ENCODE results near the gene SPRR4.
"Not testable (repeated sequence)": the region's sequence is repeated elsewhere in the genome, so short reads cannot be mapped to it uniquely, and the experiment has no call there.

SPRR4 gene

DNA sequence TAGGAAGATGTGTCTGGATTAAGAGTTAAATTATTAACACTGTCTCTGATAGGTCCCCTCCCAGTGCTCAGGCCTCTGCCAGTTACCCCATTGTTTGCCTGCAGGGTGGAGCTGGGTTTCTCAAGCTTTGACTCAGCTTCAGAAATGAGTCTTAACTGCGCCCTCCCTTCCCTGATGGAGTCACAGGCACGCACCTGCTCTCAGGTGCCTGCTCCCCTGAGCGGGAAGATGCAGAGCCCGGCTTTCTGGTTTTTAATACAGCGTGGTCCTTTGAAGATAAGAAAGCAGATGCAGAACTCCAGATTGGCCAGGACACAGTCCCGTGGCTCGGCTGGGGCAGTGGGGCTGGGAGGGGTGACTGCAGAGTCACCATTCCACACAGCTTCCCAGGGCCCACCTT, 3.2 kb upstream of the SPRR4 start:
- DNase-seq = no peak

DNA sequence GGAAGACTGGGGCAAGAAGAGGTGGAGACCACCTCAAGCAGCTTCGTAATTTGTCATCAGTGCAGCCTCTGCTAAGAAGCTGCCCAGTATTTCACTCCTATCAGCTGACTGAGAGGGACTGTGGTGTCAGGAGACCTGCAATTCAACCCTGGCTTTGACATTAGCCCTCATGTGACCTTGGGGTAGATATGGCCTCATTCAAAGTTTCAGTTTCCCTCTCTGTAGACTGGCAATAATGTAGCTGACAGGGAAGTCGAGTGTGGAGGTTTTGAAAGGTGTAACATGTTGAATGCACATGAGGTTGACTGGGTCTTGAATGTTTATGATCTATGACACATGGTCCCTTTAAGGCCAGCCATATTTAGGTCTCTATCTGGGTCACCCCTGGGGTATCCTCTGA, 2.2 kb upstream of the SPRR4 start:
- DNase-seq = no peak

DNA sequence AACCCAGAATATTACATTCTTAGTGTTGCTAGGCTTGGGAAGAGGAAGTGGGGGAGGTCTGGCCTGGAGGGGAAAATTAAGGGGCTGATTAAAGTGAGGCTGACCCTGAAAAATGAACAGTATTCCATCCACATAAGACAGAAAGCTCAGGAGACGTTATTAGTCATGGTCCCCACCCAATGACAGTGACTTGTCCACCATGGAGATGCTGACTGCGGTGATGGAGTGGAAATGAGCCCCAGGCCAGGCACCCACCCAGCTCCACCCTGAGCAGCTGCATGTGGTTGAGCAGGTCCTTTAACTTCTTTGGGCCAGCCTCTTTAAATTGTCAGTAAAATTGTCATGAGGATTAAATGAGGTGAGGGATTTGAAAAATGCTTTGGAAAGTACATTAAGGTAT, 1.4 kb upstream of the SPRR4 start:
- no peak for DNase-seq

DNA sequence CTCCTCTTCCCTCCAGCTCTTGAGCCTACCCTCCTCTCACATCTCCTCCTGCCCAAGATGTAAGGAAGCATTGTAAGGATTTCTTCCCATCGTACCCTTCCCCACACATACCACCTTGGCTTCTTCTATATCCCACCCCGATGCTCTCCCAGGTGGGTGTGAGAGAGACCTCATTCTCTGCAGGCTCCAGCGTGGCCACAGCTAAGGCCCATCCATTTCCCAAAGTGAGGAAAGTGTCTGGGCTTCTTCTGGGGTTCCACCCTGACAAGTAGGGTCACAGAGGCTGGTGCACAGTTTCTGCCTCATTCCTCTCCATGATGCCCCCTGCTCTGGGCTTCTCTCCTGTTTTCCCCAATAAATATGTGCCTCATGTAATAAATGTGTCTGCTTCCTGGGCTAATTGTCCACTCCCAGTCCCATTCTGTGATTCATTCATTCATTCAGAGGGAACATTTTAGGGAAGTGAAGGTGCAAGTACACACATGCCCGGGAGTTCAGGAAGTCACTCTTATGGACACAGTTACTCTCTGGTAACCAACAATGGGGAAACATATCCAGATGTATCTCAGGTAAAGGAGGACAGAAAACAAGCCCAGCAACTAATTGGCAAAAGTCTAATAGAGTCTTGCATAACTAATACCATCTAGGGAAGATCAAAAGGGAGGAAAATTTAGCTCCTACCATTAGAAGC, 1.9 kb downstream of the SPRR4 start:
- no peak for DNase-seq

DNA sequence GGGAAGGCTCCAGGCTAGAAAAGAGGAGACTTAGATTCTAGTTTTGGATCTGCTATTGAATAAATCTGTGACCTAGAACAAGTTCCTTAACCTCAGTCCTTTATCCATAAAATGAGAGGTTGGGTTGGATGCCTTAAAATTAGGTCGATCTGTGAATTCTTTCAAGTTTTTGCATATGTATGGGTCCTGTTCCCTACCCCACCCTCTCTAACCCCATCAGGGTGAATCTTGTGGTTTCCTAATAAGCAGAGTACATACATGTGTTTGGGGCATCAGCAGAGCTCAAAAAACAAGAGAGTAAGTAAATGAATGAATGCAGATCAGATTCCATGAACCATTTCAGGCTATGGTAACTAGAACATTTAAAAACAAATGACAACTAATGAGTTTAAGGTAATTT, 6.2 kb downstream of the SPRR4 start:
- DNase-seq = no peak

DNA sequence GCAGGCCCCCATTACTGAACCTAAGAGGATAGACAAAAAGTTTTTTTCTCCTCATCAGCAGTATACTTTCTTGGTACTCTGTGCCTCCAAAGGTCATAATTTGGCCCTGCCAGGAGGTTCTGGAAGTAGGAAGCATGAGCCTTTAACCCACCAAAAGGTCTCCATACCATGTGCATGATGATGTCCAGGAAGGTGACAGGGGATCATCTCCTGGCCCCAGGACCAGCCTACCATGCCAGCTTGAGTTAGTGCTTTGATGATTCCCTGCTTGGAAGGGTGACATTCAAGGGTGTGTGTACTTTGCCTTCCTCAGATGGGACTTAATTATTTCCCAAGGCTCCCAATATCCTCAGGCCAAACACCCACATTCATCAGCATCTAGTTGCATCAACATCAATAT, 7.2 kb downstream of the SPRR4 start:
- no peak for DNase-seq

DNA sequence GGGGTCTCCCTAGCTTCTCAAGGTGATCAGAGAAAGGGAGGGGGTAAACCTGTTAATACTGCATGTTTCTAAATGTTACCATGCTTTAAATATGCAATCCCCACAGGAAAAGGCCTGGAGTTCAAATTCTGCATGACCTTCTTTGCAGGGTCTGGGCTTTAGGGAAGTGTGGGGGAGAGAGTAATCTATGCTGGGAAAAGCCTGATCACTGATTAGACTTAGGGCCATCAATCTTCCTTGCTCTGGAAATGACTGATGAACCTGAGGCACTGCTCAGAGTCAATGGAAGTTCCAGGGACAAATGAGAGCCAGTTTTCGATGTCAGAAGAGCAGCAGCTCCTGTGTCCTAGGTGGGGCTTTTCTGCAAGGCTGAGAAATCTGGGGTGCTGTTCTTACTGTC, 10.2 kb downstream of the SPRR4 start:
- no peak for DNase-seq

DNA sequence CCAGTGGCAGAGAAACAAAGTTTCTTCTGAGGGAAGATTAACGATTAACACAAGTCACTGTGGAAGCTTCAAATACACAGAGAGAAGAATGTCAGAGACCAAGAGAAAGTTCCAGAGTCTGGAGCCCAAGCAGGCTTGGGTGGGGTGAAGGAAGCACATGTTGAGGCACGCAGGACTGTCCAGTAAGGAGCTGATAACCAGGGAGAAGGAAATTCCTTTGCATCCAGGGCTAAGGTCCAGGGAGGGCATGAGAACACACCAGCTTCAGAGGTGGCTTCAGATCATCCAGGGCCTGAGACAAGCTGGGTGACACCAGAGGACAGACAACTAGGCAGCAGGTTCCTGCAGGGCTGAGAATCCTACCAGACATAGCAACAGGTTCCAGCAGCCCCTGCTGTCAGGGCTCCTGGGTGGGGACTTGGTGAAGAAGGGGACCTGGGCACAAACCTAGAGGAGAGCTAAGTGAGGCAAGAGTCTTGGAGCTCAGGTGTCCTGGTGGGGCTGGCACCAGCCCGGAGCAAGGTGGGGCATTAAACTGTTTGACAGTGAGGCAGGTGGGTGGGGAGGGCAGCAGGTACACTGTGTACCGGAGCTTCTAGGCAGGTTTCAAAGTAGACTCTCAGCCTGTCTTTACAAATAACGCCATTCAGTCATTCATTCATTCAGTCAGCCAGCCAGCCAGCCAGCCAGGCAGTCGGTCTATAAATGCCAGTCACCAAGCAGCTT, 10.9 kb downstream of the SPRR4 start:
- no peak for DNase-seq

DNA sequence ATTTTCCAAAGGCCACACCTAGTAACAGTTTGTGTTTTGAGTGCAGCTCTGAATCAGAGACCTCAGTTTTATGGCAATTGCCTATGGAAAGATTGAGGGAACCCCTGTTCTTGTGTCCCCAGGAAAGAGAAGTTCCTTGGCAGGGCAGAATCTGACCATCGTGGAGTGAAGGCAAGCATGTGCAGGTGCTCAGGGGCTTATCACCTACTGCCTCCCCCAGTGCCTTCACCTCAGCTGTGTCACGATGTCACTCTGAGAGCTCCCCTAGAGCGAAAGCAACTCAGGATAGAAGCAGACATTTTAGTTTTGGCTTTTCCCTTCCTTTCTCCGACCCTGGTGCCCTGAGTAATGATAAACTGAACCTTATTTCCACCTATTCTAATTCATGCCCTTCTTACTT, 11.6 kb downstream of the SPRR4 start:
- DNase-seq = no peak

DNA sequence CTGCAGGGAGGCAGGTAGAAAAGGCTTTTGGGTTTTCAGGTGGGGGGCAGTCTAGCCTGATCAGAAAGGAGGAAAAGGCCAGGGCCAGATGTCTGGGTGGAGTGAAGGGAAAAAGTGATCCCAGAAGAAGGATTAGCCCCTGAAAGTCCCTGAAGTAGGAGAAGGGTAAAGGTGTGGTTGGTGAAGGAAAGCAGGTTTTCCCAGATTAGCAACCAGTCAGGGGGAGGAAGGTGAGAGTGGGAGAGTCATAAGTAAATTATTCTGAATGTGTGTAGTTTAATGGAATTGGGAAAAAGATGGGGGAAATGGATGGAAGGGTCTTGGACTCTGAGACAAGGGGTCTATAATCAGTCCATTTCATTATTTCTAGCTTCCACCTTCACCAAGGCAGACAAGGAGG, 12.8 kb downstream of the SPRR4 start:
- DNase-seq = no peak

DNA sequence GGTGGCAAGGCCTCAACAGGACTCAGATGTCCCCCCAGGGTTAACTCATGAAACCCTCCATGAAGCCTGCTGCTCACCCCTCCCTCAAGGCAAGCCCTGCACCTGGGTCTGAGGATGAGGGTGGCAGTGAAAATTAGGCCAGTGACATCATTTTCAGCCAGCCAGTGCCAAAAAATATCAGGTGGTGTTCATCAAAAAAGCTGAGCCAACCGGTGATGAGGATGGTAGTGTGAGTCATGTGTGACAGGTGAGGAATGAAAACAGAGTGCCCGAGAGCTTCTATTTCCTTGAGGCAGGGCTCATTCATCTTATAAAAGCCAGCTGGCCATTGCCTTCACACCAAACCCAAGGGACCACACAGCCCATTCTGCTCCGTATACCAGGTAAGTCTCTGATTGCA, 13.3 kb downstream of the SPRR4 start, which contains the start of gene SPRR1A:
TSS of gene SPRR1A (plus strand) at position 339 of the 400 bp plus-strand sequence. CDS start 1,150 bp downstream, outside the sequence.
- DNase-seq = no peak

DNA sequence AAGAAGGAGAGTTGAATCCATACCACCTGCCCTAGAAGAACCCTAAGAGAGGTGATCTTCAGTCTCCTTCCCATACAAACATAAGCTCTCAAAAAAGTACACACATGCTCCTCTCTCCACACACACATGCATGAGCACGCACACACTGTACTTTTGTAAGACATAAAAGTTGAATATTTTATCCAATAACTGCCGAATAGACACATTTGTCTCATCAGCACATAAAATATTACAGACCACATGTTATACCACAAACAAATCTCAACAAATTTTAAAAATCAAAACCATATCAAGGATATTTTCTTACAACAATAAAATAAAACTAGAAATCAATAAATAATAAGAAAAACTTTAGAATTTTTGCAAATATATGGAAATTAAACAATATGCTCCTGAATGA, 16.1 kb downstream of the SPRR4 start:
- no peak for DNase-seq

DNA sequence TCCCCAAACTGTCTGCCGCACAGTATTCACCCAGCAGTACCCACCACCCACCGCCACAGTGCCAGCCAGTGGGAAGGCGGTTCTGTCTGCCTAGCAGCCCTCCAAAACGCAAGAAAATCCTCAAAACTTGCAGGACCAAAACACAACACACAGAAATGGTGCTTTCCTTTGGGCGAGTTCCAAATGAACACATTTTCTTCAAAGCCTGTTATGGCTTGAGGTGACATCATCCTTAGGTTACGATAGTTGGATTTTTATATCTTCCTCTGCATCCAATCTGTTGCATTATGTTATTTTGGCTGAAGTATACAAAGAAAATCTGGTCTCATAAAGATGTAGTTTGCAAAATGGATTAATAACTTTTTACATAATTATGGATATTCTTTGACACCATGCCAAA, 22.7 kb downstream of the SPRR4 start:
- DNase-seq = no peak

DNA sequence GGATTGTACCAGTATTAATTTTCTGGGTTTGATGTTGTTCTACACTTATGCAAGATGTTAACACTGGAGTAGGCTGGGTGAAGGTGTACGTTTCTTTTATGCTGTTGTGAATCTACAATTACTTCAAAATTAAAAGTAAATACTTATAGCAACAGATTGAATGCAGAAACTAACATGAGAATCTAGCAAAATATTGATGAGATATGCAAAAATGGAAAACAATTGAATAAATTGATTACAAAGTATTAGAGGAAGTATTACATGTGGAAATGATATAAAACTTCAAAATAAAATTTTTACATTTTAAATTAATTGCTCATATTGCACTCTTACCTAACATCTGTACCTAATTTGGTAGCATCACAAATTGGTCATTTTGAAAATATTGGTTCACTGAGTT, 25.4 kb downstream of the SPRR4 start:
- DNase-seq = no peak

DNA sequence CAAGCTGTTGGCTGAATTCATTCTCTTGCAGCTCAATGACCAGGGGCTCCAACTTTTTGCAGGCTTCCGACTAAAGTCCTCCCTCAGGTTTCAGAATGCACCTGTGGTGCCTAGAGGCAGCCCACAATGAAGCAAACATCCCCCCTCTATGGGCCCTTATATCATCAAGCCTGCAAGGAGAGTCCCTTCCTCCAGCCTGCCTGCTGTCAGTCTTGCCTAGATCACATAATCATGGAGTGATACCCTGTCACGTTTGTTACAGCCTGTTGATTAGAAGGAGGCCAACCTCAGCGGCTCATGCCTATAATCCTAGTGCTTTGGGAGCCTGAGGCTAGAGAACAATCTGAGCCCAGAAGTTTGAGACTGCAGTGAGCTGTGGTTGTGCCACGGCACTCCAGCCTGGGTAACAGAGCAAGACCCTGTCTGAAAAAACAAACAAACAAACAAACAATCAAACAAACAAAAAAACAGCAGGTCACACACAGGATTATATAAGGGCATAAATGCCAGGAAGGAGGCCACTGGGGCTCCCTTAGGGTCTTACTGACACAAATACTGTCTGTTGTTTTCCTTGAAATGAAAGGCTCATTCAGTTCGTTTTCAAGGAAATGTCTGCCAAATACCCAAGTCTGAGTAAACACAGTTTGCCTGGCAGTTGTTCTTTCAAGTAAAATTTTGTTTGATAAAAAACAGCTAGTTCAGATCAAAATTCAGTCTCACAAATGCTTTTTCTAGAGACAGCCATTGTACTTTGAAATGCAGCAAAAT, 26.4 kb downstream of the SPRR4 start:
- no peak for DNase-seq

DNA sequence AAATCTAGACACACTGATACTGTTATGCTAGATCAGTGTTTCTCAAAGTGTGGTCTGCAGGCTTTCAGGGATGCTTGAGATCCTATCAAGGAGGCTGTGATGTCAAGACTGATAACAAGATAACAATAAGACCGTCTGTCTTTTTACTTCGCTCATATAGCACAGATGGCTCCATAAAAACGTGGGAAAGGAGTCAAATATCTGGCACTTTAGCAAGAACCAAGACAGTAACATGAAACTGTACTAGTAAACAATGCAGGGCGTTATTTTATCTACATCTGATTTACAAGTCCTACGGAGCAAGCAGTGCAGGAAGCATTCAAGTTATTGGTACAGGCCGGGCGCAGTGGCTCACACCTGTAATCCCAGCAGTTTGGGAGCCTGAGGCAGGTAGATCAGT, 27.5 kb downstream of the SPRR4 start:
- no peak for DNase-seq

DNA sequence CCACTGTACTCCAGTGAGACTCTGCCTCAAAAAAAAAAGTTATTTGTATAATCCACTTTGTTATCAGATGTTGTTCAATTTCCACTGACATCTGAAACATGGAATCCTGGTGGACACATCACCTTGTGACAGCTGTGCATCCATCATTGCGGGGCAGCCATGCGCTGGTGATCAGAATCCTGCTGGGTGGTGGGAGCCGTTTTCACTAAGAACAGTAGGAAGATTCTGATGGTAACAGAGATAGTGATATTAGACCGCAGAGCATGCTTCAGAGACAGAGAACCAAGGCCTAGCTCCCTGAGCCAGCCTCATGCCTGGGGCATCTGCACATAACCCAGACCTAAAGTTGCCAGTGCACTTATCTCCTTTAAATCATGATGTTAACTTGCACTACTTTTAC, 28.0 kb downstream of the SPRR4 start:
- DNase-seq = no peak

DNA sequence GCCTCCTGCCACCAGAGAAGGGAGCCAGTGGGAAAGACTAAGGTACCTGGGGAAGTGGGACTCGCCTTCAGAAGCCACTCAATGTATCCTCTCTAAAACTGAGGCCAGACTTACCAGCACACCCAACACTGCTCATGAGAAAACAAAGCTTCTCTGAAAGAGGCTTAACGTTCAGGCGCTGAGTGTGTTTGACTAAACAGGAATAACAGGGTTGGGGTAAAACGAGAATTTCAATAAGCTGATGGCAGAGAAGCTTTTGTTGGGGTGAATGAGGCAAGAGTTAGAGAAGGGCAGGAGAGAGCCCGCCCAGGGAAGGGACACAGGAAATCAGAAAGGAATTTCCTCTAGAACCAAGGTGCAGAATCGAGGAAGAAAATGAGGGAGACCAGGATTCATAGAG, 29.4 kb downstream of the SPRR4 start:
- no peak for DNase-seq

DNA sequence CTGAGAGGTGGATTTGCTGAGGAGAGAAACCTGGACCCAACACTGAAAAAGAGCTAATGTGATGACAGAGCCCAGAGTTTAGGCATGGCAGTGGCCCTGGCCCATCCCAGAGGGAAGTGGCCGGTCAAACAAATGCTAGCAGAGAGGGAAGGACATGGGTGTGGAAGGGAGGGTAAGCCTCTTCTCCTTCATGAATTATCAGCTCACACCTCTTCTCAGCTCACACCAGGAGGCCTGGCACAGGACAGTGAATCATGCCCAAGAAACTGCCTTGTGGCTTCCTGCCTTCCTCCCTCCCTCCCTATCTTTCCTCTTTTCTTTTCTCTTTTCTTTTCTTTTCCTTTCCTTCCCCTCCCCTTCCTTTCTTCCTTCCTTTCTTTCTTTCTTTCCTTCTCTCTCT, 29.8 kb downstream of the SPRR4 start:
- no peak for DNase-seq

DNA sequence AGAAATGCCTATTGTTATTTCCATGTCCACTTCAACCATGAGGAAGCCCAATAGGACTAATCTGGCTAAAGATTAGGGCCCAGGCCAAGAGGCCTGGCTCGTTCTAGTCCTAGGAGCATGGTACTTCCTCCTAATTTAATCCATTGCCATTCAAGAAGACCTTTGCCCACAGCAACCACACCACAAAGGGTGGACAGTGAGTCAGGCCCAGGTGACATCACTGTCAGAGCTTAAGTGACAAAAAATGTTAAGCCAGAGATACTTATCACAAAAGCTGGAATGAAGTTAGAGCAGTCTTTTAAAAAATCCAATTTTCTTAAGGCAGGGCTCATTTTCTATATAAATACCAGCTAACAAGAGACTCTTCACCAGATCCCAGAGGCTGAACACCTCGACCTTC, 30.9 kb downstream of the SPRR4 start, which contains the start of gene SPRR3:
TSS of gene SPRR3 (plus strand) at position 368 of the 400 bp plus-strand sequence. CDS start 1,272 bp downstream, outside the sequence.
- no peak for DNase-seq

DNA sequence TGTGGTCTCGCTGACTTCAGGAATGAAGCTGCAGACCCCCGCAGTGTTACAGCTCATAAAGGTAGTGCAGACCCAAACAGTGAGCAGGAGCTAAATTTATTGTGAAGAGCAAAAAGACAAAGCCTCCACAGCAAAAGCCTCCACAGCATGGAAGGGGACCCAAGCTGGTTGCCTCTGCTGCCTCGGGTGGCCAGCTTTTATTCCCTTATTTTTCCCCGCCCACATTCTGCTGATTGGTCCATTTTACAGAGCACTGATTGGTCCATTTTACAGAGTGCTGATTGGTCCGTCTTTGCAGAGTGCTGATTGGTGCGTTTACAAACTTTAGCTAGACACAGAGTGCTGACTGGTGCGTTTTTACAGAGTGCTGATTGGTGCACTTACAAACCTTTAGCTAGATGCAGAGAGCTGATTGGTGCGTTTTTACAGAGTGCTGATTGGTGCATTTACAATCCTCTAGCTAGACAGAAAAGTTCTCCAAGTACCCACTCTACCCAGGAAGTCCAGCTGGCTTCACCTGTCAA, 40.8 kb downstream of the SPRR4 start:
- not testable (repeated sequence) for DNase-seq

DNA sequence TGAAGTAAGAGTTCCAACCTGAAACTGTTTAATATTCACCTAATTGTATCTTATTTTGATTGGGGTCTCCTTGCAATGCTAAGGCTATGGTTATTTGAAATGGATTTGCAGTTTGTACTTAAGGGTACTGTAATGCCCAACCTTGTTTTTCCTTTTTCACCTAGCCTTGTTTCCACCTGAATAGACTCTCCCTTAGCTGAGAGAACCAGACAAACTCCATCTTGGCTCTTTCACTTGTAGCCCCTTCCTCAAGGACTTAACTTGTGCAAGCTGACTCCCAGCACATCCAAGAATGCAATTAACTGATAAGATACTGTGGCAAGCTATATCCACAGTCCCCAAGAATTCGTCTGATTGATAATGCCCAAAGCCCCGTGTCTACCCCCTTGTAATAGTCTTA, 51.4 kb downstream of the SPRR4 start:
- not testable (repeated sequence) for DNase-seq
